Activated T-cell treated with anti-CD3 and anti-CD28 coated beads for 1 hour (primary cell): Measurements from ENCODE around the gene NR1D2.

Source experiments
- DNase-seq: peaks from one replicate; pipeline ENCODE4 v3.0.0-alpha.2; 2020; ENCODE audit warnings: low read depth

The NR1D2 gene

DNA sequence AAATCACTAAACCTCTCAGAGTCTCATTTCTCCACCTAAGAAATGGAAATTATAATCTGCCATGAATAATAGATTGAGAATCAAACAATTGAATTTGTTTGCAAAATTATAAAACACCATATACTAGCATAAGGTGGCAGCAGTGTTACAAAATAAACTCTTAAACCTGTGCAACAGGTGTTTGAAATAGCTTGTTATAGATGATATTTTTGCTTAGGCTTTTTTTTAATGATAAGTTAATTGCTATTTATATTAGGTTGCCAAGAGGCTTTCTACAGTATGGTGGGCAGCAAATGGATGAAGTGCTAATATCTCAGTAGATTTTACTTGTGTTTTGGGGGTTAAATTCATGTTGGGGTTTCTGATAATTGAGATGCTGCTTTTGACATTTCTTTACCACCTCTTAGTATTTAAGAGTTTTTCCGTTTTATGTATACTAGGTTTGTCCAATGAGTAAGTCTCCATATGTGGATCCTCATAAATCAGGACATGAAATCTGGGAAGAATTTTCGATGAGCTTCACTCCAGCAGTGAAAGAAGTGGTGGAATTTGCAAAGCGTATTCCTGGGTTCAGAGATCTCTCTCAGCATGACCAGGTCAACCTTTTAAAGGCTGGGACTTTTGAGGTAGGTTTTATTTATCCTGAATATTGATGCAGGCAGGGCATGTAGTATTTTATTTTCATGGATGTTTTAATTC is 19.6 kb downstream of the NR1D2 start:
- DNase-seq, result no peak

GRCh38 chr3:23966328-23966727 is 21.2 kb downstream of the NR1D2 start:
- DNase-seq, result no peak

DNA sequence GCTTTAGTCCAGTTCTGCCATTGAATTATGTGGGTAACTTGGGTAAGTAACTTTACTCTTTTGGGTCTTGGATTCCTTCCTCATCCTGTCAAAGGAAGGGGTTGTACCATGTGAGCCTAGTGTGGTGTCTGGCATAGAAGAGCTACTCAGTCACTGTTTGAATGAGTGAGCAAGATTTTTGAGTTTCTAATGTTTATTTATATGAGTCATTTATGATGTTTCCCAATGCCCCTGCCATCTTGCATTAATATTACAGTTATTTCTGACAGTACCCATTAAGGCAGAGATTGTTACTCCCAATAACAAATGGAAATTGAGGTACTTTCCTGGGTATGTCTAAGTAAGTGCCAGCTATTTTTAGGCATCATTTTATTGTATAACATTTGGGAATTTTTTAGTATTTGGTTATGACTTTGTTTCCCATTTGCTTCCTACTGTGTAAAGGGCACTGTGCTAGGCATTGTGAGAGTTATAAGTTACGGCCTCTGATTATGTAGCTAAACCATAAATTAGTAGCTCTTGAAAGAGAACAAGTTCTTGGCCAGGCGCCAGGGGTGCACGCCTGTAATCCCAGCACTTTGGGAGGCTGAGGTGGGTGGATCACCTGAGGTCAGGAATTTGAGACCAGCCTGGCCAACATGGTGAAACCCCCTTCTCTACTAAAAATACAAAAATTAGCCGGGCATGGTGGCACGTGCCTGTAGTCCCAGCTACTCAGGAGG is 23.5 kb downstream of the NR1D2 start:
- no peak for DNase-seq

DNA sequence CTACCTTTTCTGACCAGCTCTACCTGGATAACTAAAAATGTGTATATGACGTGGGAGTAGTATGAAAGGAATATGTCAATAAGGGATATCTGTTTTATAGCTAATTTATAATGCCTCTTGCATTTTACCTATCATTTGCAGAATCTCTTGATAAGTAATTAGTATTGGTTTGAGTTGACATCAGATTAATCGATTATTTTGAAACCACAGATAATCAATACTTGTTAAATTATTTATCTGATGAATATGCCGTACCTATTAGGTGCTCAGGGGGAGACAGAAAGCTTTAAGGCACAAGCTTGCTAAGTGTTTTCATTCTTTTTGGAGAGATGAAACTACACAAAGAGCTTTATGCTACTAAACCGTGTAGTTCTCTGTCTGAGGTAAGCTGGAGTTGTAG is 24.3 kb downstream of the NR1D2 start:
- no peak for DNase-seq

- no peak for DNase-seq
These were observed 26.6 kb downstream of the NR1D2 start for GRCh38 chr3:23971684-23972083.

DNA sequence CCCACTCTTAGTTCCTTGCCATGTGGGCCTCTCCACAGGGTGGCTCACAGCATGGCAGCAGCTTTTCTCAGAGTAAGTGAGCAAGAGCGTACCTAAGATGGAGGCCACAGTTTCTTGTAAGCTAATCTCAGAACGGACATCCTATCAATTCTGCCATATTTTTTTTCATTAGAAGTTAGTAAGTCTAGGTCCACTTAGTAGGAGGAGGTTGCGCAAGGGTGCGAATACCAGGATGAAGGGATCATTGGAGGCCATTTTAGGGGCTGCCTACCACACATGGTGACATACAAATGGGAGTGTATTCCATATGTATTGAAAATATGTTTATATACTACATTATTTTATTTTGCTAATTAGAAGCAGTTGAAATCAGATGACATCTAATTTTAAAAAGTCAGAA is 31.5 kb downstream of the NR1D2 start:
- DNase-seq, result no peak

DNA sequence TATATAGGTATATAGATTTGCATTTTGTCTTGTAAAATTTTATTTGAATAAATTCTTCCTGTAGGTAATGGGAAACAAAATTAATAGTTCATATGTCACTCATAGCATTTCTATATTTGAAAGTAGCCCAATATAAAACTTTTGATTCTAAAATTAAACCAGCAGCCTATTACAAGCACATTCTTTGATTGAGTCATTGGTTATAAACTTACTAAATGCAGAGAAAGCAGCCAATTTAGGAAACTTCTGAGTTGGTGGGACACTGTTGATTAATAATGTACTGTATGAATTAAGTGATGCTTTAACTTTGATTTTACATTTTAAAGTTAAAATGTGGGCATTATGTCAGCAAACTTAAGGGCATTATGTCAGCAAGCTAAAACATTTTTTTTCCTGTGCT is 34.5 kb downstream of the NR1D2 start:
- no peak for DNase-seq

- no peak for DNase-seq
These were observed 36.0 kb downstream of the NR1D2 start for GRCh38 chr3:23981136-23981535.

DNA sequence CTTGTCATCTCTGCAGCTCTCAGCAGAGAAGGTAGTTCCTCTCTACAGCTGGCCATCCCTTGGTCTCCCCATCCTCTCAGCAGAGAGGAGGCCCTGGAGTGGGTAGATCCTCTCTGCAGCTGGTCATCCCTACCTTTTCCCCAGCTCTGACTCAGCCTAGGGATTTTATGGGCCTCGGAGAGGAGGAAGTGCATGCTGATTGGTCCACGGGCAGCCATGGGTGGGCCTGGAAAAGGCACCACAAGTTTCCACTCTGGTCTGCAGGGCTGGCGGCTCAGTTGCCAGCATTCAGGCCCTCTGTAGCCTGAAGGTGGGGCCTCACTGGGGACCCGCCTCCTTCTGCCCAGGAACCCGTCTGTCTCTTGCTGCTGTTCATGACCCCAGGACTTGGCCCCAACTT is 36.9 kb downstream of the NR1D2 start:
- DNase-seq, result no peak

- no peak for DNase-seq
These were observed 39.8 kb downstream of the NR1D2 start for GRCh38 chr3:23984934-23985333.

DNA sequence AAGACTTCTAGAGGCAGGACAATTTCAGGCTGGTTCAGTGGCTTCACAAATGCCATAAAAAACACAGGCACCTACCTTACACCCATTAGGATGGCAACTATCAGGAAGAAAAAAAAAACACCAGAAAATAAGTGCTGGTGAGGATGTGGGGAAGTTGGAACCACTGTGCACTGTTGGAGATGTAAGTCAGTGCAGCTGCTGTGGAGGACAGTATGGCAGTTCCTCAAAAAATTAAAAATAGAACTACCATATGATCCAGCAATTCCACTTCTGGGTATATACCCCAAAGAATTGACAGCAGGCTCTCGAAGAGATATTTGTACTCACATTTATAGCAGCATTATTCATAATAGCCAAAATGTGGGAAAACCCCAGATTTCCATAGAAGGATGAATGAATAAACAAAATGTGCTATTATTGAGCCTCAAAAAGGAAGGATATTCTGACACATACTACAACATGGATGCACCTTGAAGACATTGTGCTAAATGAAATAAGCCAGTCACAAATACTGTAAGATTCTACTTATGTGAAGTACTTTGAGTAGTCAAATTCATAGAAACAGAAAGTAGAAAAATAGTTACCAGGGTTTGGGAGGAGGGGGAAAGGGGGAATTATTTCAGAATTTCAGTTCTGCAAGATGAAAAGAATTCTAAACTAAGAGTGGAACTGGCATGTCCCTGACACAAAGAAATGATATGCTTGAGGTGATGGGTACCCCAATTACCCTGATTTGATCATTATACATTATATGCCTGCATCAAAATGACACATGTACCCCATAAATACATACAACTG is 40.9 kb downstream of the NR1D2 start:
- DNase-seq, result no peak

DNA sequence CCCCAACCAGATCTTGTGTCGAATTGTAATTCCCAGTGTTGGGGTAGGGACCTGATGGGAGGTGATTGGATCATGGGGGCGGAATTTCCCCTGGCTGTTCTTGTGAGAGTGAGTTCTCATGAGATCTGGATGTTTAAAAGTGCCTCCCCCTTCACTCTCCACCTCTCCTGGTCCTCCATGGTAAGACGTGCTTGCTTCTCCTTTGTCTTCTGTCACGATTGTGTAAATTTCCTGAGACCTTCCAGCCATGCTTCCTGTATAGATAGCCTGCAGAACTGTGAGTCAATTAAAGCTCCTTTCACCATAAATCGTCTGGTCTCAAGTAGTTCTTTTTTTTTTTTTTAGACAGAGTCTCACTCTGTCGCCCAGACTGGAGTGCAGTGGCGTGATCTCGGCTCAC is 42.3 kb downstream of the NR1D2 start:
- no peak for DNase-seq

DNA sequence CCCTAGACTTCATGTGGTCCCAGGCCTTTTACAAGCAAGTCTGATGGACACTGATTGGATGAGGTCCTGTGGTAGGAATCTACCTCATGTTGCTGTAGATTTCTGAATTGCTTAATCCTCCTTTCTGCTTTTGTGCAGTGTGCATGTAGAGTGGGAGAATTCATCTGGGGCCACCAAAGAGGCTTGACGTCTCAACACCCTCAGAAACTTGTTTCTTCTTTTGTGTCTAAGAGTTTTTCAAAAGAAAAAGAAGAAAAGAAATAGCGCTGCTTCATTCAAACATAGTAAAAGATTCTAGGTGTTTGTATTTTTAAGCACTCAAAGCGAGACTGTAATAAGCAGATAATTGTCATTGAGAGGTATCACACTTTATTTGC is 46.2 kb downstream of the NR1D2 start:
- DNase-seq, result no peak

DNA sequence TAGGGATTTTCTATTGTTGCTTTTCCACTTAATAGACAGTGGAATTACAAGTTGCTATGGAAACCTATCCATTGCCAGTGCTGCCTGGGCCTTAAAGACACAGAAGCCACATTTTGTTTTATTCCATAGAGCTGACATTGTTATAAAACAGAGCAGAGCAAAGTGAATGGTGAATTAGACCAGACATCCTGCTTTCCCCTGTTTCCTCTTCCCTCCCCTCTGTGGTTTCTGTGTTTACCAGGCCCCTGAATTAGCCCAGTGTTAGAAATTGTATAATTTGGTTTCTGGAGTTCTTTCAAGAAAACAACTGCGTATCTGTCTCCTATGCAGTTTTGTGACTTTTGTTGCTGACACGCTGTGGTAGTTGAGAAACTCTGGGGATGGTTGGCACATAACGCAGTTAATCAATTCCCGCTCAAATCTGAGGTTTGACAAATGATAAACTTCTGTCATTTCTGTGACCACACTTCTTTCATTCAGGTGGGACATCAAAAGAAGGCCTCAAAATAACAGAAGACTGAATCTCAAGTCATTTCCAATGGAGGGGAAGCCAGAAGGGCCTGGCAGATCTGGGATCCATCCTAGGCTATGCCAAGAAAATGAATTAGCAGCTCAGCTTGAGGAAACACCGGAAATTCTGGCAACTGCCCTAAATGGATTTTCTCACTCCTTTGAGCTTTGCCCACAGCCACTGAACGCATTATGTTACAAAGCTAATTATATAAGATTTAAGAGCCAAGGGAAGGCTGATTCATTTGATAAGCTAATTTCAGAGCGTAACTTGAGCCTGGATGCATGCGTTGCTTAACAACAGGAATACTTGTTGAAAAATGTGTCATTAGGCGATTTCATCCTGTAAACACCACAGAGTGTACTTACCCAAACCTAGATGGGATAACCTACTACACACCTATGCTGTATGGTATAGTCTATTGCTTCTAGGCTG is 46.9 kb downstream of the NR1D2 start:
- DNase-seq, result no peak

- no peak for DNase-seq
These were observed 48.6 kb downstream of the NR1D2 start for GRCh38 chr3:23993556-23994243.

GRCh38 chr3:23994244-23994569 is 49.1 kb downstream of the NR1D2 start:
- DNase-seq, result no peak

GRCh38 chr3:23995219-23995618 is 50.1 kb downstream of the NR1D2 start:
- no peak for DNase-seq

GRCh38 chr3:23996095-23996524 is 51.0 kb downstream of the NR1D2 start:
- DNase-seq, result no peak

GRCh38 chr3:23999012-23999641 is 54.0 kb downstream of the NR1D2 start:
- peak; percentile 46 for DNase-seq

DNA sequence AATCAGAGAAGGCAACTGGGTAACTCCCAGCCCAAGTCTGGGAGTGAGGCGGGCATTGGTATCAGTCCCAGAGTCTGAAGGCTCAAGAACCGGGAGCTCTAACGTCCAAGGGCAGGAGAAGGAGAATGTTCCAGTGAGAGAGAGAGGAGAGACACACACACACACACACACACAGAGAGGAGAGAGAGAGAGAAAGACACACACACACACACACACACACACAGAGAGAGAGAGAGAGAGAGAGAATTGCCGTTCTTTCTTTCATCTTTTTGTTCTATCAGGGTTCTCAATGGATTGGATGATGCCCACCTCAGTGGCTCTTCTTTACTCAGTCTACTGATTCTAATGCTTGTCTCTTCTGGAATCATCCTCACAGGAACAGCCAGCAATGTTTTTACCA is 57.0 kb downstream of the NR1D2 start:
- no peak for DNase-seq

GRCh38 chr3:24003466-24003865 is 58.4 kb downstream of the NR1D2 start:
- no peak for DNase-seq
